DND-41 (cell line): ENCODE data around the gene POLR1G.

Source experiments
- EZH2 ChIP-seq: IDR thresholded peaks from 3 replicates; pipeline ENCODE4 v1.6.1; 2012; ENCODE audit warnings: borderline replicate concordance, low read depth, mild to moderate bottlenecking, moderate library complexity, low read length, inconsistent platforms; ENCODE audit not compliant: severe bottlenecking
- TF ChIP-seq, protein P1 (sequence below): IDR thresholded peaks from 2 replicates; pipeline ENCODE4 v1.5.1; 2012; ENCODE audit warnings: borderline replicate concordance, low read length, moderate library complexity, mild to moderate bottlenecking; ENCODE audit not compliant: poor library complexity, severe bottlenecking; ENCODE audit errors: extremely low read depth

DNA sequence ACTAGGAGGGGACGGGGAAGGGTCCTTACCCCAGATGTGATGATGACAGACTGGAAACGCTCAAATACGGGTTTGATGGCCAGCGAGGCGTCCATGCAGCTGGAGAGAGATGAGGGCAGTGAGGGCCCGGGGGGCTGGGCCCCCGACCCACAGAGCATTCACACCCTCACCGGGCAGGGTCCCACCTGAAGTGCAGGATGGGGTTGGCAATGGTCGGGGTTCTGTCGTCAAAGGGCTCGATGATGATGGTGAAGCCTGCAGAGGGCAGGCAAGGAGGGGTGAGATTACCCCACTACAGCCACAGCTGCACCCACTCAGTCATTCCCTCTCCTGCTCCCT, 49.0 kb upstream of the POLR1G start:
- TF ChIP-seq, protein P1, sequence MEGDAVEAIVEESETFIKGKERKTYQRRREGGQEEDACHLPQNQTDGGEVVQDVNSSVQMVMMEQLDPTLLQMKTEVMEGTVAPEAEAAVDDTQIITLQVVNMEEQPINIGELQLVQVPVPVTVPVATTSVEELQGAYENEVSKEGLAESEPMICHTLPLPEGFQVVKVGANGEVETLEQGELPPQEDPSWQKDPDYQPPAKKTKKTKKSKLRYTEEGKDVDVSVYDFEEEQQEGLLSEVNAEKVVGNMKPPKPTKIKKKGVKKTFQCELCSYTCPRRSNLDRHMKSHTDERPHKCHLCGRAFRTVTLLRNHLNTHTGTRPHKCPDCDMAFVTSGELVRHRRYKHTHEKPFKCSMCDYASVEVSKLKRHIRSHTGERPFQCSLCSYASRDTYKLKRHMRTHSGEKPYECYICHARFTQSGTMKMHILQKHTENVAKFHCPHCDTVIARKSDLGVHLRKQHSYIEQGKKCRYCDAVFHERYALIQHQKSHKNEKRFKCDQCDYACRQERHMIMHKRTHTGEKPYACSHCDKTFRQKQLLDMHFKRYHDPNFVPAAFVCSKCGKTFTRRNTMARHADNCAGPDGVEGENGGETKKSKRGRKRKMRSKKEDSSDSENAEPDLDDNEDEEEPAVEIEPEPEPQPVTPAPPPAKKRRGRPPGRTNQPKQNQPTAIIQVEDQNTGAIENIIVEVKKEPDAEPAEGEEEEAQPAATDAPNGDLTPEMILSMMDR, result no peak
- no peak for TF ChIP-seq EZH2
